ENCODE data around the gene COL26A1. TPM values are rescaled to one million over a fixed set of nuclear protein-coding genes. Genes with fewer than 3 reads are reported as not detected.

COL26A1 gene
- total RNA-seq, 1 donor from 2014 or later = not detected

GRCh38 chr7:101586906-101587677 lies 224.4 kb downstream of the COL26A1 start:
- POLR2A ChIA-PET = no interaction called here
- H3K4me3 Mint-ChIP-seq = no peak overlapping the region
- H3K27me3 Mint-ChIP-seq = peaks cover 5% of the 10 kb centered on the region
- intact Hi-C loops (cut with micrococcal nuclease) = no loop called here
- no peak for DNase-seq
- no peak overlapping the region for H3K27ac Mint-ChIP-seq
- CTCF ChIA-PET = no interaction called here
- H3K36me3 Mint-ChIP-seq (ENCODE audit: low read depth) = no peaks in the 10 kb centered on the region
- TF ChIP-seq CTCF (IDR thresholded peaks at IDR 0.05) = no peak
- H3K4me1 Mint-ChIP-seq = no peaks in the 10 kb centered on the region
- H3K9me3 Mint-ChIP-seq = no peaks in the 10 kb centered on the region
- ATAC-seq (ENCODE audit: low read depth) = no peak

GRCh38 chr7:101588131-101588935 lies 225.7 kb downstream of the COL26A1 start:
- Mint-ChIP-seq H3K27me3 (peaks cover under 1% of the 10 kb centered on the region), H3K4me3 (no peak overlapping the region), H3K27ac (no peak overlapping the region), H3K36me3 (ENCODE audit: low read depth) (no peaks in the 10 kb centered on the region), H3K9me3 (no peaks in the 10 kb centered on the region), H3K4me1 (no peaks in the 10 kb centered on the region)
- ATAC-seq (ENCODE audit: low read depth) (no peak), DNase-seq (no peak)
- ChIA-PET POLR2A (no interaction called here), CTCF (no interaction called here)
- intact Hi-C loops (cut with micrococcal nuclease) = no loop called here
- no peak for TF ChIP-seq CTCF (IDR thresholded peaks at IDR 0.05)

- intact Hi-C loops (cut with micrococcal nuclease) = no loop called here
- no peak overlapping the region for H3K4me3 Mint-ChIP-seq
- no peak for TF ChIP-seq CTCF (IDR thresholded peaks at IDR 0.05)
- peaks cover 3% of the 10 kb centered on the region for H3K27me3 Mint-ChIP-seq
- ATAC-seq (ENCODE audit: low read depth) = no peak
- H3K9me3 Mint-ChIP-seq = no peaks in the 10 kb centered on the region
- no peaks in the 10 kb centered on the region for H3K36me3 Mint-ChIP-seq (ENCODE audit: low read depth)
- POLR2A ChIA-PET = no interaction called here
- no peaks in the 10 kb centered on the region for H3K4me1 Mint-ChIP-seq
- H3K27ac Mint-ChIP-seq = no peak overlapping the region
- CTCF ChIA-PET = no interaction called here
- DNase-seq = no peak
These were observed 226.4 kb downstream of the COL26A1 start for GRCh38 chr7:101589052-101589451.

GRCh38 chr7:101589976-101590662 lies 227.4 kb downstream of the COL26A1 start:
- TF ChIP-seq CTCF (IDR thresholded peaks at IDR 0.05) = no peak
- H3K4me1 Mint-ChIP-seq = no peaks in the 10 kb centered on the region
- ATAC-seq (ENCODE audit: low read depth) (no peak), DNase-seq (no peak)
- H3K27me3 Mint-ChIP-seq = peaks cover 9% of the 10 kb centered on the region
- intact Hi-C loops (cut with micrococcal nuclease) = no loop called here
- ChIA-PET POLR2A (no interaction called here), CTCF (no interaction called here)
- no peaks in the 10 kb centered on the region for H3K9me3 Mint-ChIP-seq
- H3K36me3 Mint-ChIP-seq (ENCODE audit: low read depth) = no peaks in the 10 kb centered on the region
- no peak overlapping the region for H3K4me3 Mint-ChIP-seq
- no peak overlapping the region for H3K27ac Mint-ChIP-seq

Measured in activated B cell treated with CpG ODN at 0.5 μM for 24 hours (primary cell).